ENCODE results near the gene DPH1.

The DPH1 gene

GRCh38 chr17:2085648-2085949, 55.6 kb downstream of the DPH1 start:
- no peak for FAIRE-seq
- DNase-seq (ENCODE audit: insufficient read length, low spot score), result no peak
- TF ChIP-seq, protein P1, sequence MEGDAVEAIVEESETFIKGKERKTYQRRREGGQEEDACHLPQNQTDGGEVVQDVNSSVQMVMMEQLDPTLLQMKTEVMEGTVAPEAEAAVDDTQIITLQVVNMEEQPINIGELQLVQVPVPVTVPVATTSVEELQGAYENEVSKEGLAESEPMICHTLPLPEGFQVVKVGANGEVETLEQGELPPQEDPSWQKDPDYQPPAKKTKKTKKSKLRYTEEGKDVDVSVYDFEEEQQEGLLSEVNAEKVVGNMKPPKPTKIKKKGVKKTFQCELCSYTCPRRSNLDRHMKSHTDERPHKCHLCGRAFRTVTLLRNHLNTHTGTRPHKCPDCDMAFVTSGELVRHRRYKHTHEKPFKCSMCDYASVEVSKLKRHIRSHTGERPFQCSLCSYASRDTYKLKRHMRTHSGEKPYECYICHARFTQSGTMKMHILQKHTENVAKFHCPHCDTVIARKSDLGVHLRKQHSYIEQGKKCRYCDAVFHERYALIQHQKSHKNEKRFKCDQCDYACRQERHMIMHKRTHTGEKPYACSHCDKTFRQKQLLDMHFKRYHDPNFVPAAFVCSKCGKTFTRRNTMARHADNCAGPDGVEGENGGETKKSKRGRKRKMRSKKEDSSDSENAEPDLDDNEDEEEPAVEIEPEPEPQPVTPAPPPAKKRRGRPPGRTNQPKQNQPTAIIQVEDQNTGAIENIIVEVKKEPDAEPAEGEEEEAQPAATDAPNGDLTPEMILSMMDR (IDR thresholded peaks at IDR 0.05; ENCODE audit: insufficient read depth, missing control alignments), result no peak

DNA sequence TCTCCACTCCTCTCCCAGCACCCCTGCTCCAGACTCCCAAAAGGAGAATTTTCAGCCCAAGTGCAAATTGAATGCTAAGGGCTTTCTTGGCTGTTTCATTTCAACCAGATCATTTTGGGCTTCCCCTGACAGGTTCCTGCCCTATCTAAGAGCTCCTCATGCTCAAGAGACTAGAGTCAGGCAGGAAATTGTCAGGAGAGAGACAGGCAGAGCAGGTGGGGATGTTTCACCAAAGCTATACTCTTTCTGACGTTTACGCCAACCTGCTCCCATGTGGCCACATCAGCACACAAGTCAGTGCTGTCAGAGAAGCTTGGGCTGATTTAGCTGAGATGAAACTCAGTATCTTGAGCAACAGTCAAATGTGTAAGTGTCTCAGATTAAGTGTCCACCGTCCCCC, 56.4 kb downstream of the DPH1 start:
- DNase-seq (ENCODE audit: insufficient read length, low spot score), result no peak
- TF ChIP-seq, protein P1 (IDR thresholded peaks at IDR 0.05; ENCODE audit: insufficient read depth, missing control alignments), result no peak
- FAIRE-seq, result no peak

DNA sequence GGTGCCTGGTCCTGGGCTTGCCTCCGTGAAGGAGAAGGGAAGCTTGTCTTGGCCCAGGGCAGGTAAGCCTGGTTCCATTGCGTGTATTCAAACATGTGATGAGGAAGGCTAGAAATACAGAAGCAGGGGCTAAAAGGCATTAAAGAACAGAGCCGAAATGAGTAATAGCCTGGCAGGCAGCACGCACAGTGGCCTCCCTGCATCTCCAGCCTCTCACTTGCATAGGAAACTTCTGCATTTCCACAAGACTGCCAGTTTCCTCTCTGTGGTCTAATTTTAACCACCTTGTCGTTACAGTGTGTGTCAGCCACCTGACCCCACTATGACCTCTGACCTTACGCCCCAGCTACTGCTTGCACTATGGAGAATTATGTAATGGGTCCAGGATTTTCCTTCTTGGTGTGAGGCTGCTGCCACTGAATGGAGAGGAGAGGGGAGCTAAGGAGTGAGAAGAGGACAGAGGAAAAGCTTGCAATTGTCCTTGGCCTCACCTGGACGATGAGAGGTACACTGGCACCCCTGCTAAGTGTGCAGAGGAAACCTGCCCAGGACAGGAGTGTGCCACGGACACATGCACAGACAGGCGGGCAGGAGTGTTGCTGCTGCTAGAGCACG, 57.8 kb downstream of the DPH1 start:
- FAIRE-seq (no peak), DNase-seq (ENCODE audit: insufficient read length, low spot score) (no peak)
- TF ChIP-seq, protein P1 (IDR thresholded peaks at IDR 0.05; ENCODE audit: insufficient read depth, missing control alignments), result no peak

DNA sequence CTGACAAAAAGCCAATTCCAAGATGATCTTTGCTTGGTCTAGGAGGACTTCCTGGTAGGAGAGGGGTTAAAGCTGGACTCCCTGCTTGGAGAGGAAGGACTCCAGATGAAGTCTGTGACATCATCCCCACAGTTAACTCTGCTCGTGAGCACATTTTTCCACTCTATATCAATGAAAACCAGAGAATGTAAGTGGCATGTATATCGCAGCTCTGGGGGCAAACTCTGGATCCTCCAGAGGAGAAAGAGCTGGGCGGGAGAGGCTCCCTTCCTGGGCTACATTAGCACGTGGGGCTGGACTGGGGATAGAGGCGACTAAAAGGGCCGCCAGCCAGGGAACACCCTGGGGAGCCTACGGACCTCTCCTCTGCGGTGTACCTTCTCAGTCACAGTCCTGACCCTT, 59.1 kb downstream of the DPH1 start:
- DNase-seq (ENCODE audit: insufficient read length, low spot score) (no peak), FAIRE-seq (no peak)
- TF ChIP-seq, protein P1 (IDR thresholded peaks at IDR 0.05; ENCODE audit: insufficient read depth, missing control alignments), result no peak

GRCh38 chr17:2090210-2090641, 60.3 kb downstream of the DPH1 start:
- FAIRE-seq (no peak), DNase-seq (ENCODE audit: insufficient read length, low spot score) (no peak)
- TF ChIP-seq, protein P1 (IDR thresholded peaks at IDR 0.05; ENCODE audit: insufficient read depth, missing control alignments), result no peak

DNA sequence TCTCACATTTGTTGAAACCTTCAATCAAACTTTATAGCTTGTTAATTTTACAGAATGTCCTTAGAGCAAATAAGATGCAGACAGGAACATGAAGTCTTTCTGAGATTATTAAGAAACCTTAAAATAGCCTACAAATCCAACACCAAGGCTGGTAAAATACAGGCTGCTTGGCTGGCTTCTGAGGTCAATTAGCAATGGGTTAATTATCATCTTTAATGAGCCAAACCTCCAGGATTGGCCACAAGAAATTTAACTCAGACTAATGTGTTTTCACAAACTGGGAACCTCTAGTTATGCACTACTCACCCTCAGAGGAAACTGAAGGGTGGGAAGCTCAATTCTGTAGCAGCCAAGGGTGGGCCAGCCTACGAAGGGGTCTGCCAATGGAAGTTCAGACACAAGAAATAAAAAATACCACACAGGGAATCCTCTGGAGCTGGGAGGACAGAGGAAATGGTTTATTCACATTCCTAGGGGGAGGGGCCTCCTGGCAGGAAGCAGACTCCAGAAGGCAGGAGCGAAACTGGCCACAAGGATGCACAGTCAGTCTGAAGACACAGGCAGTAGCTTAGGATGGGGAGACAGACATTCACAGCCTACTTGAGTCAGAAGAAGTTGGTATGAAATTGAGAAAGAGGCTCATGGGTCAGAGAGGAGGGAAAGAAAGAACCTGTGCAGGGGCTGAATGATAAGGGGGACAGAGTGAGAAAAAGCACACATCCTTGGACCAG, 61.0 kb downstream of the DPH1 start:
- DNase-seq (ENCODE audit: insufficient read length, low spot score) (no peak), FAIRE-seq (no peak)
- TF ChIP-seq, protein P1 (IDR thresholded peaks at IDR 0.05; ENCODE audit: insufficient read depth, missing control alignments), result no peak

- FAIRE-seq (no peak), DNase-seq (ENCODE audit: insufficient read length, low spot score) (no peak)
- TF ChIP-seq, protein P1 (IDR thresholded peaks at IDR 0.05; ENCODE audit: insufficient read depth, missing control alignments), result no peak
Observed at GRCh38 chr17:2092253-2092652, 62.3 kb downstream of the DPH1 start.
